GM12891 (cell line): ENCODE results near the gene AGBL1.

Experiments
- PAX5 ChIP-seq: IDR thresholded peaks from 2 replicates; pipeline ENCODE4 v1.6.1; 2011; ENCODE audit warnings: low read length, moderate library complexity, mild to moderate bottlenecking; ENCODE audit not compliant: insufficient read depth, severe bottlenecking
- POLR2A ChIP-seq: IDR thresholded peaks from 2 replicates; pipeline ENCODE4 v1.6.1; 2011; ENCODE audit warnings: low read depth, low read length, control low read depth
- POLR2AphosphoS5 ChIP-seq: IDR thresholded peaks from 2 replicates; pipeline ENCODE4 v1.6.1; 2011; ENCODE audit warnings: low read depth, low read length, control low read depth
- POU2F2 ChIP-seq: IDR thresholded peaks from 2 replicates; pipeline ENCODE4 v1.6.1; 2011; ENCODE audit warnings: low read depth, mild to moderate bottlenecking, control low read depth, low read length, moderate library complexity
- SPI1 ChIP-seq: IDR thresholded peaks from 2 replicates; pipeline ENCODE4 v1.6.1; 2011; ENCODE audit warnings: low read depth, low read length, control low read depth
- TAF1 ChIP-seq: IDR thresholded peaks from 2 replicates; pipeline ENCODE4 v1.6.1; 2011; ENCODE audit warnings: low read depth, low read length, control low read depth

DNA sequence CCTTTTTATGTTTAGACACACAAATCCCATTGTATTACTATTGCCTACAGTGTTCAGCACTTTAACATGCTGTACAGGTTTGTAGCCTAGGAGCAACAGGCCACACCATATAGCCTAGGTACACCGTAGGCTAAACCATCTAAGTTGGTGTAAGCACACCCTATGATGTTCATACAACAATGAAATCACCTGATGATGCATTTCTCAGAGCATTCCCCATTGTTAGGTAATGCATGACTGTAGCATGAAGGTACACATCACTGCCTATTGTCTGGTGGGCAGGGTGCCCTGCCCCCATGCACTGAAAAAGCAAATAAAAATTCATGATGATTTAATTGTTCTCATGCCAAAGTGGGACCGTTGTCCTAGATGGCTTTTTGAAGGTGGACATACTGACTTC is 183.6 kb downstream of the AGBL1 start:
- TF ChIP-seq SPI1 (no peak), POLR2A (no peak), POLR2AphosphoS5 (no peak), TAF1 (no peak), POU2F2 (no peak), PAX5 (no peak)
